Natural killer cell (primary cell): Measurements from ENCODE around the gene MRPL39. TPM values are rescaled to one million over a fixed set of nuclear protein-coding genes. Genes with fewer than 3 reads are reported as not detected.

ENCODE experiments used
- ATAC-seq, 3 donors: fragments of 150-1000 bp in 2 of 3; fragments of 200-7000 bp in 1 of 3; cut with Tn5 transposase; 1 replicate in 1 of 3; 2 replicates in 2 of 3; pipeline ENCODE4 v1.10.0; 2021; ENCODE audit warnings: mild to moderate bottlenecking in 2 of 3, moderate library complexity in 2 of 3
- DNase-seq, 2 donors: peaks; one replicate each; pipeline versions ENCODE4 v3.0.0 to v3.0.0-alpha.2; 2013 to 2021; ENCODE audit warnings: mixed read lengths in 1 of 2
- H3K27ac ChIP-seq: one replicate; pipeline ENCODE4 v1.5.1; 2013; ENCODE audit warnings: mild to moderate bottlenecking, low read length
- H3K27me3 ChIP-seq: one replicate; pipeline ENCODE4 v1.6.1; 2013; ENCODE audit warnings: low read length; ENCODE audit not compliant: control insufficient read depth, insufficient read depth
- H3K36me3 ChIP-seq: one replicate; pipeline ENCODE4 v1.6.1; 2013; ENCODE audit warnings: low read length; ENCODE audit not compliant: control insufficient read depth, insufficient read depth
- H3K4me1 ChIP-seq: one replicate; pipeline ENCODE4 v1.6.1; 2013; ENCODE audit warnings: low read length; ENCODE audit not compliant: control insufficient read depth, insufficient read depth
- H3K4me3 ChIP-seq: one replicate; pipeline ENCODE4 v1.5.1; 2013; ENCODE audit warnings: low read length
- H3K9me3 ChIP-seq: one replicate; pipeline ENCODE4 v1.6.1; 2013; ENCODE audit warnings: low read length; ENCODE audit not compliant: control insufficient read depth, insufficient read depth
- H3K27ac Mint-ChIP-seq, 2 donors: one replicate each; pipeline ENCODE4 v1.8.0; 2022; ENCODE audit warnings: mild to moderate bottlenecking in 2 of 2, mixed read lengths in 2 of 2, moderate library complexity in 1 of 2
- H3K27me3 Mint-ChIP-seq, 2 donors: one replicate each; pipeline ENCODE4 v1.8.0; 2022; ENCODE audit warnings: low read depth in 2 of 2, mixed read lengths in 2 of 2
- H3K36me3 Mint-ChIP-seq: one replicate; pipeline ENCODE4 v1.8.0; 2022; ENCODE audit warnings: mixed read lengths
- H3K4me1 Mint-ChIP-seq, 2 donors: one replicate each; pipeline ENCODE4 v1.8.0; 2022; ENCODE audit warnings: mixed read lengths in 2 of 2
- H3K4me3 Mint-ChIP-seq: one replicate; pipeline ENCODE4 v1.8.0; 2022; ENCODE audit warnings: mild to moderate bottlenecking, moderate library complexity, mixed read lengths
- H3K9me3 Mint-ChIP-seq, 2 donors: one replicate each; pipeline ENCODE4 v1.8.0; 2022; ENCODE audit warnings: mixed read lengths in 2 of 2
- WGBS: methylation state at CpG from one replicate; pipeline ENCODE4 v1.1.7; 2013; ENCODE audit warnings: missing lambda C conversion rate; ENCODE audit not compliant: insufficient coverage; 5-methylcytosine and 5-hydroxymethylcytosine counted together
- intact Hi-C: fragments of 100-400 bp; cut with micrococcal nuclease; formaldehyde crosslinking; loops from one replicate; pipeline ENCODE4 v1.14.2; 2022
- total RNA-seq, 4 donors: library from RNA; stranded (reverse); fragments of 120-200 nt in 1 of 4; gene quantifications; one replicate each; pipeline versions ENCODE4 v1.2.3 to v1.2.4, GENCODE V29; 2013 to 2022
- TF ChIP-seq, protein P1 (sequence below): fragments of 200-600 bp; IDR thresholded peaks from one replicate; pipeline ENCODE4 v1.8.0; 2022; ENCODE audit warnings: antibody characterized with exemption

MRPL39 gene
- total RNA-seq, 3 donors from 2014 or later (not counting 1 experiment from before 2014, with no cell fraction given), result 10.8 to 12.8 (median 10.8) TPM

DNA sequence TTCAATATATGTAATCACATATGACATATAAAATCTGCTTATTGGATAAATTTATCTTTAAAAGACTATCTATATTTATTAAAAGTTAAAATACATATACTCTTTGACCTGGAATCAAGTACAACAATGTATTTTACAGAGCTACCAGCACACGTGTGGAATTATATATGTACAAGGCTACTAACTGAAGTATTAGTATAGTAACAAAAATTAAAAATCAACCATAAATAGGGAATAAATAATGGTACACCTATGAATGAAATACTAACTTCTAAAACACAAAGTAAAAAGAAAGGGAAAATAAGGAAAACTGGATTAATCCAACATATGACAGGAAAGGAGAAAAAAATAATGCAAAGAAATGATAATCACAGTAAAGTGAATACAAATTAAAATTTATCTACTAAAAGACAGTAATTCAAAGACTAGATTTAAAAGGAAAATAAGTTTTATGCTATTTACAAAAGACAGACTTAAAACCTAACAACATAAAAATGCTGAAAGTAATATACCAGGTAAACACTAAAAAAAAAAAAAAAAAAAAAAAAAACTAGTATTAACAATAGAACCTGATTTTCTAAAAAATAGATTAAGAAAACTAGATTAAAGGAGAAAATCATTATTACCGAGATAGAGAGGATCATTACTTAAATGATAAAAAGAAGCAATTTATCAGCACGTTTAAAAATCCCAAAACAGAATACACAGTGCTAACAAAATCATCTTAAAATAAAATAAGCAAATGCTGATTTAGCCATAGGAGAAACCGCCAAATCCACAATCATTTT is 27.9 kb downstream of the MRPL39 start:
- H3K9me3 Mint-ChIP-seq, result no peaks in the 10 kb centered on the region
- H3K36me3 ChIP-seq, result no peaks in the 10 kb centered on the region
- H3K27ac Mint-ChIP-seq, result peak overlapping the region in 1 of 2 donors; percentile 22
- DNase-seq (no peak), ATAC-seq (no peak)
- no peaks in the 10 kb centered on the region for H3K27me3 ChIP-seq
- H3K36me3 Mint-ChIP-seq, result no peaks in the 10 kb centered on the region
- no peaks in the 10 kb centered on the region for H3K9me3 ChIP-seq
- no peaks in the 10 kb centered on the region for H3K4me1 ChIP-seq
- TF ChIP-seq, protein P1, sequence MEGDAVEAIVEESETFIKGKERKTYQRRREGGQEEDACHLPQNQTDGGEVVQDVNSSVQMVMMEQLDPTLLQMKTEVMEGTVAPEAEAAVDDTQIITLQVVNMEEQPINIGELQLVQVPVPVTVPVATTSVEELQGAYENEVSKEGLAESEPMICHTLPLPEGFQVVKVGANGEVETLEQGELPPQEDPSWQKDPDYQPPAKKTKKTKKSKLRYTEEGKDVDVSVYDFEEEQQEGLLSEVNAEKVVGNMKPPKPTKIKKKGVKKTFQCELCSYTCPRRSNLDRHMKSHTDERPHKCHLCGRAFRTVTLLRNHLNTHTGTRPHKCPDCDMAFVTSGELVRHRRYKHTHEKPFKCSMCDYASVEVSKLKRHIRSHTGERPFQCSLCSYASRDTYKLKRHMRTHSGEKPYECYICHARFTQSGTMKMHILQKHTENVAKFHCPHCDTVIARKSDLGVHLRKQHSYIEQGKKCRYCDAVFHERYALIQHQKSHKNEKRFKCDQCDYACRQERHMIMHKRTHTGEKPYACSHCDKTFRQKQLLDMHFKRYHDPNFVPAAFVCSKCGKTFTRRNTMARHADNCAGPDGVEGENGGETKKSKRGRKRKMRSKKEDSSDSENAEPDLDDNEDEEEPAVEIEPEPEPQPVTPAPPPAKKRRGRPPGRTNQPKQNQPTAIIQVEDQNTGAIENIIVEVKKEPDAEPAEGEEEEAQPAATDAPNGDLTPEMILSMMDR, result no peak
- no CpG with 5 or more reads among the region's 4 CpGs for WGBS
- peaks cover 0 to 4% of the 10 kb centered on the region in 2 donors for H3K4me1 Mint-ChIP-seq
- intact Hi-C loops, result no loop called here
- no peak overlapping the region for H3K4me3 Mint-ChIP-seq
- H3K27ac ChIP-seq, result no peak overlapping the region
- H3K27me3 Mint-ChIP-seq, result no peaks in the 10 kb centered on the region
- H3K4me3 ChIP-seq, result no peak overlapping the region

DNA sequence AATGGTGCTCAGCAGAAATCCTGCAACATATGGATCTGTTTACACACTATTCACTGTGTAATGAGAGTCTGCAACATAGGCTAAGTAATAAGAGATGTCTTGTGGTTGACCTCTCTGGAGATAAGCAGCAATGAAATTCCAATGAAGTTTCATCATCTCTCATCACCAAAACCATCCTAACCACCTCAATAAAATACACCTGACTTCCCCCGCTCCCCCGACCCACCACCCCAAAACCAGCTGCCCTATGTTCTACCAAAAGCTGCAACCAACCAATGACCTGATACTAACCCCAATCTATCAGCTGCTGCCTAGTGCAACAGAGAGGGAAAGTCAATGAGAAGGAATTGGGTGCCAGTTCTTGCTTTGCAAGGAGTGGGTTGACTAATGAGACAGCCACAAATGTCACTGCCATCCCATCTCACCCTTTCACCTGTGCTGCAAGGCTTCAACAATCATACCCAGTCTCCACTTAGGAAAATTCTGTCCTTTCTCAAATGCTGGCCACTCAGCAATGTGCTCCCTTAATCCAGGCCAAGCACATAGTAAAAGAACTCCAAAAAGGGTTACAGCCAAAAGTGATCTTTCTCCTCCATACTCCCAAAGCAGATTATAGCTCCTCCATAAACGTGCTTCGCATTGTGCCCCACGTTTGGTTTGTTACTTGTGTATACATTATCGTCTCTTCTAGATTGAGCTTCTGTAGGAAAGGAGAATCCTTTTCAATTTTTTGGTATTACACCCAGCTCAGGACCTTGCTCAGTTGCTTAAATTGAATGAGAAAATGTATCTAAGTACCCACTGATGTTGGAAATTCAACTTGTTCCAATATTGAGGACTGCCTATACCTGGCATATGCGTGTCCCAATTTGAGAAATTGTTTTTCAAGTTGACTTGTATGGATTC is 29.0 kb downstream of the MRPL39 start:
- Mint-ChIP-seq H3K36me3 (no peaks in the 10 kb centered on the region), H3K4me3 (no peak overlapping the region), H3K27me3 (no peaks in the 10 kb centered on the region), H3K4me1 (peaks cover 8 to 12% of the 10 kb centered on the region in 2 donors), H3K27ac (peak overlapping the region in 1 of 2 donors; percentile 60), H3K9me3 (no peaks in the 10 kb centered on the region)
- H3K36me3 ChIP-seq, result no peaks in the 10 kb centered on the region
- ATAC-seq (no peak), DNase-seq (no peak)
- intact Hi-C loops, result no loop called here
- no peak overlapping the region for H3K4me3 ChIP-seq
- WGBS, result 74% methylated on average over 7 of the region's 7 CpGs
- H3K27ac ChIP-seq, result no peak overlapping the region
- TF ChIP-seq, protein P1, result no peak
- H3K4me1 ChIP-seq, result peaks cover 5% of the 10 kb centered on the region
- no peaks in the 10 kb centered on the region for H3K9me3 ChIP-seq
- no peaks in the 10 kb centered on the region for H3K27me3 ChIP-seq

DNA sequence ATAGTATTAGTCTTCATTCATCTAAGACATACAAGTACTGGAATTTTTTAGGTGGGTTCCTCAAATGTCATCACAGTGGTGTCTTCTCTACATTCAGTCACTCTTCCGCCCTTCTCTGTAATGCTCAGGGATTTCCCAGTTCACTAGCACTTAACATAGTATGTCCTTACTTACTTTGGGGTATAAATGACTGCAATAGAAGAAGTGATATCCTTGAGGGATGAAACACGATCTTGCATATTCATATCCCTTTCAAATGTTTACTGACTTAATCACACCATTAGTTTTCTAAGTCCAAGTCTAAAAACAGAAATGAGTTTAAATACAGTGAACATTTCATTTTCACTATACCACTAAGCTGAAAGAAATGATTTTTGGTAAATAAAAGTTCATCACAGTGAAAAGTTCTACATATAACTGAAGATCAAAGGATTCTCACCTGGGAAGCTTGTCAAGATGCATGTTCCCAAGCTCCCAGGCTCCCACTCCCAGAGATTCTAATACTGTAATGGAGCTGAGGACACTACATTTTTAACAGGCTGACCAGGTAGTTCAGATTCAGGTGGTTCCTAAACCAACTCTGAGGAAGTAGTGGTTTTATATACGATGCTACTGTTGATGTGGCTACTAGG is 29.7 kb downstream of the MRPL39 start:
- Histone ChIP-seq H3K36me3 (no peaks in the 10 kb centered on the region), H3K9me3 (no peaks in the 10 kb centered on the region), H3K27ac (no peak overlapping the region), H3K4me1 (peaks cover 5% of the 10 kb centered on the region), H3K4me3 (no peak overlapping the region), H3K27me3 (no peaks in the 10 kb centered on the region)
- WGBS, result 58% methylated on average over 2 of the region's 3 CpGs
- TF ChIP-seq, protein P1, result no peak
- intact Hi-C loops, result no loop called here
- H3K4me3 Mint-ChIP-seq, result no peak overlapping the region
- peaks cover 15 to 19% of the 10 kb centered on the region in 2 donors for H3K4me1 Mint-ChIP-seq
- H3K27me3 Mint-ChIP-seq, result no peaks in the 10 kb centered on the region
- peak overlapping the region in 1 of 2 donors; percentile 60 for H3K27ac Mint-ChIP-seq
- no peaks in the 10 kb centered on the region for H3K36me3 Mint-ChIP-seq
- ATAC-seq, result no peak
- no peaks in the 10 kb centered on the region for H3K9me3 Mint-ChIP-seq
- no peak for DNase-seq
